ENCODE measurements around the gene MYRIP.

The MYRIP gene

GRCh38 chr3:39907981-39908380 lies 98.6 kb downstream of the MYRIP start:
- no peak for DNase-seq (ENCODE audit: low read depth)

GRCh38 chr3:39910135-39910534 lies 100.7 kb downstream of the MYRIP start:
- no peak for DNase-seq (ENCODE audit: low read depth)

- no peak for DNase-seq (ENCODE audit: low read depth)
Measured at GRCh38 chr3:39910826-39911464, 101.5 kb downstream of the MYRIP start.

- no peak for DNase-seq (ENCODE audit: low read depth)
Measured at GRCh38 chr3:39911465-39912309, 102.3 kb downstream of the MYRIP start.

- DNase-seq (ENCODE audit: low read depth) = no peak
Measured at GRCh38 chr3:39915027-39915426, 105.6 kb downstream of the MYRIP start.

- DNase-seq (ENCODE audit: low read depth) = no peak
Measured at GRCh38 chr3:39917065-39917773, 107.8 kb downstream of the MYRIP start.

GRCh38 chr3:39919281-39919680 lies 109.9 kb downstream of the MYRIP start:
- DNase-seq (ENCODE audit: low read depth) = no peak

- DNase-seq (ENCODE audit: low read depth) = no peak
Measured at GRCh38 chr3:39920271-39920670, 110.9 kb downstream of the MYRIP start.

- DNase-seq (ENCODE audit: low read depth) = no peak
Measured at GRCh38 chr3:39927479-39927878, 118.1 kb downstream of the MYRIP start.

GRCh38 chr3:39933986-39934693 lies 124.7 kb downstream of the MYRIP start:
- no peak for DNase-seq (ENCODE audit: low read depth)

GRCh38 chr3:39934696-39935095 lies 125.3 kb downstream of the MYRIP start:
- DNase-seq (ENCODE audit: low read depth) = no peak

GRCh38 chr3:39935261-39935660 lies 125.9 kb downstream of the MYRIP start:
- DNase-seq (ENCODE audit: low read depth) = no peak

GRCh38 chr3:39936848-39937247 lies 127.4 kb downstream of the MYRIP start:
- no peak for DNase-seq (ENCODE audit: low read depth)

- no peak for DNase-seq (ENCODE audit: low read depth)
Measured at GRCh38 chr3:39937315-39937714, 127.9 kb downstream of the MYRIP start.

- no peak for DNase-seq (ENCODE audit: low read depth)
Measured at GRCh38 chr3:39937874-39938273, 128.5 kb downstream of the MYRIP start.

- no peak for DNase-seq (ENCODE audit: low read depth)
Measured at GRCh38 chr3:39941931-39942330, 132.5 kb downstream of the MYRIP start.

GRCh38 chr3:39960515-39961191 lies 151.2 kb downstream of the MYRIP start:
- no peak for DNase-seq (ENCODE audit: low read depth)

- DNase-seq (ENCODE audit: low read depth) = no peak
Measured at GRCh38 chr3:39961230-39961629, 151.8 kb downstream of the MYRIP start.

GRCh38 chr3:39962581-39962980 lies 153.2 kb downstream of the MYRIP start:
- DNase-seq (ENCODE audit: low read depth) = no peak

- no peak for DNase-seq (ENCODE audit: low read depth)
Measured at GRCh38 chr3:39965461-39965860, 156.1 kb downstream of the MYRIP start.

GRCh38 chr3:39965997-39966396 lies 156.6 kb downstream of the MYRIP start:
- no peak for DNase-seq (ENCODE audit: low read depth)

- DNase-seq (ENCODE audit: low read depth) = no peak
Measured at GRCh38 chr3:39970982-39971381, 161.6 kb downstream of the MYRIP start.
